ENCODE data around the gene GAS2. TPM values are rescaled to one million over a fixed set of nuclear protein-coding genes. Genes with fewer than 3 reads are reported as not detected.

GAS2 gene
- total RNA-seq, 2 donors from 2014 or later, result 2.0 to 2.5 TPM

GRCh38 chr11:22684082-22684481, 17.7 kb downstream of the GAS2 start:
- H3K27ac Mint-ChIP-seq, result no peak overlapping the region
- no peak overlapping the region for H3K4me3 Mint-ChIP-seq
- no peaks in the 10 kb centered on the region for H3K27me3 Mint-ChIP-seq (ENCODE audit: low read depth)
- H3K9me3 Mint-ChIP-seq, result no peaks in the 10 kb centered on the region
- no peaks in the 10 kb centered on the region for H3K4me1 Mint-ChIP-seq (ENCODE audit: low read depth)
- ATAC-seq (replicated peaks in 1 of 2) (no peak), DNase-seq (no peak)
- H3K36me3 Mint-ChIP-seq (ENCODE audit: insufficient read depth in 2 of 2), result no peaks in the 10 kb centered on the region

- no peaks in the 10 kb centered on the region for H3K36me3 Mint-ChIP-seq (ENCODE audit: insufficient read depth in 2 of 2)
- DNase-seq (no peak), ATAC-seq (replicated peaks in 1 of 2) (no peak)
- no peaks in the 10 kb centered on the region for H3K27me3 Mint-ChIP-seq (ENCODE audit: low read depth)
- H3K27ac Mint-ChIP-seq, result no peak overlapping the region
- H3K4me1 Mint-ChIP-seq (ENCODE audit: low read depth), result no peaks in the 10 kb centered on the region
- H3K9me3 Mint-ChIP-seq, result no peaks in the 10 kb centered on the region
- H3K4me3 Mint-ChIP-seq, result no peak overlapping the region
Observed at GRCh38 chr11:22685111-22685510, 18.7 kb downstream of the GAS2 start.

- DNase-seq (no peak), ATAC-seq (replicated peaks in 1 of 2) (no peak)
- H3K9me3 Mint-ChIP-seq, result no peaks in the 10 kb centered on the region
- H3K4me1 Mint-ChIP-seq (ENCODE audit: low read depth), result peaks cover 17% of the 10 kb centered on the region
- H3K27me3 Mint-ChIP-seq (ENCODE audit: low read depth), result no peaks in the 10 kb centered on the region
- no peak overlapping the region for H3K27ac Mint-ChIP-seq
- H3K36me3 Mint-ChIP-seq (ENCODE audit: insufficient read depth in 2 of 2), result no peaks in the 10 kb centered on the region
- H3K4me3 Mint-ChIP-seq, result no peak overlapping the region
Observed at GRCh38 chr11:22688914-22689313, 22.5 kb downstream of the GAS2 start.

GRCh38 chr11:22690257-22690656, 23.8 kb downstream of the GAS2 start:
- H3K27ac Mint-ChIP-seq, result no peak overlapping the region
- no peaks in the 10 kb centered on the region for H3K9me3 Mint-ChIP-seq
- no peaks in the 10 kb centered on the region for H3K36me3 Mint-ChIP-seq (ENCODE audit: insufficient read depth in 2 of 2)
- H3K4me1 Mint-ChIP-seq (ENCODE audit: low read depth), result peaks cover 17% of the 10 kb centered on the region
- ATAC-seq (replicated peaks in 1 of 2), result no peak
- H3K27me3 Mint-ChIP-seq (ENCODE audit: low read depth), result no peaks in the 10 kb centered on the region
- no peak overlapping the region for H3K4me3 Mint-ChIP-seq
- DNase-seq, result no peak

GRCh38 chr11:22690871-22691270, 24.5 kb downstream of the GAS2 start:
- peak overlapping the region; percentile 42 to 65 for H3K4me3 Mint-ChIP-seq
- peak overlapping the region; percentile 5 for H3K27ac Mint-ChIP-seq
- H3K4me1 Mint-ChIP-seq (ENCODE audit: low read depth), result peaks cover 17% of the 10 kb centered on the region
- no peak for ATAC-seq (replicated peaks in 1 of 2)
- H3K9me3 Mint-ChIP-seq, result no peaks in the 10 kb centered on the region
- no peaks in the 10 kb centered on the region for H3K36me3 Mint-ChIP-seq (ENCODE audit: insufficient read depth in 2 of 2)
- H3K27me3 Mint-ChIP-seq (ENCODE audit: low read depth), result no peaks in the 10 kb centered on the region
- DNase-seq, result no peak

GRCh38 chr11:22699388-22699787, 33.0 kb downstream of the GAS2 start:
- ATAC-seq (replicated peaks in 1 of 2) (peak; percentile 52 to 64), DNase-seq (no peak)
- Mint-ChIP-seq H3K4me1 (ENCODE audit: low read depth) (peaks cover 34% of the 10 kb centered on the region), H3K27me3 (ENCODE audit: low read depth) (no peaks in the 10 kb centered on the region), H3K9me3 (no peaks in the 10 kb centered on the region), H3K27ac (peak overlapping the region; percentile 54), H3K36me3 (ENCODE audit: insufficient read depth in 2 of 2) (no peaks in the 10 kb centered on the region), H3K4me3 (no peak overlapping the region)

- Mint-ChIP-seq H3K27ac (no peak overlapping the region), H3K4me1 (ENCODE audit: low read depth) (peaks cover 34% of the 10 kb centered on the region), H3K27me3 (ENCODE audit: low read depth) (no peaks in the 10 kb centered on the region), H3K4me3 (no peak overlapping the region), H3K36me3 (ENCODE audit: insufficient read depth in 2 of 2) (no peaks in the 10 kb centered on the region), H3K9me3 (no peaks in the 10 kb centered on the region)
- DNase-seq (no peak), ATAC-seq (replicated peaks in 1 of 2) (no peak)
Observed at GRCh38 chr11:22702031-22702430, 35.6 kb downstream of the GAS2 start.

- Mint-ChIP-seq H3K36me3 (ENCODE audit: insufficient read depth in 2 of 2) (peaks cover 0 to 2% of the 10 kb centered on the region in 2 donors), H3K4me3 (peak overlapping the region; percentile 36 to 41), H3K9me3 (peaks cover 0 to 2% of the 10 kb centered on the region in 2 donors), H3K4me1 (ENCODE audit: low read depth) (peaks cover 34% of the 10 kb centered on the region), H3K27ac (peak overlapping the region; percentile 69), H3K27me3 (ENCODE audit: low read depth) (no peaks in the 10 kb centered on the region)
- peak; percentile 14 to 30 for DNase-seq
- ATAC-seq (replicated peaks in 1 of 2), result peak; percentile 96 to 97
Observed at GRCh38 chr11:22703040-22703439, 36.6 kb downstream of the GAS2 start.

GRCh38 chr11:22703591-22703990, 37.2 kb downstream of the GAS2 start:
- Mint-ChIP-seq H3K27ac (no peak overlapping the region), H3K9me3 (peaks cover 0 to 2% of the 10 kb centered on the region in 2 donors), H3K36me3 (ENCODE audit: insufficient read depth in 2 of 2) (peaks cover 0 to 2% of the 10 kb centered on the region in 2 donors), H3K27me3 (ENCODE audit: low read depth) (no peaks in the 10 kb centered on the region), H3K4me3 (no peak overlapping the region), H3K4me1 (ENCODE audit: low read depth) (peaks cover 34% of the 10 kb centered on the region)
- DNase-seq (no peak), ATAC-seq (replicated peaks in 1 of 2) (peak in 1 of 2 donors; percentile 26)

- Mint-ChIP-seq H3K4me1 (ENCODE audit: low read depth) (peaks cover 21% of the 10 kb centered on the region), H3K27me3 (ENCODE audit: low read depth) (no peaks in the 10 kb centered on the region), H3K9me3 (peaks cover 0 to 2% of the 10 kb centered on the region in 2 donors), H3K27ac (peak overlapping the region; percentile 11), H3K4me3 (no peak overlapping the region), H3K36me3 (ENCODE audit: insufficient read depth in 2 of 2) (peaks cover 3 to 5% of the 10 kb centered on the region in 2 donors)
- DNase-seq, result no peak
- no peak for ATAC-seq (replicated peaks in 1 of 2)
Observed at GRCh38 chr11:22707119-22707899, 40.9 kb downstream of the GAS2 start.

GRCh38 chr11:22711071-22711770, 44.8 kb downstream of the GAS2 start:
- Mint-ChIP-seq H3K27ac (no peak overlapping the region), H3K27me3 (ENCODE audit: low read depth) (no peaks in the 10 kb centered on the region), H3K4me3 (no peak overlapping the region), H3K9me3 (peaks cover 3 to 4% of the 10 kb centered on the region in 2 donors), H3K4me1 (ENCODE audit: low read depth) (peaks cover 5% of the 10 kb centered on the region), H3K36me3 (ENCODE audit: insufficient read depth in 2 of 2) (peaks cover 3 to 5% of the 10 kb centered on the region in 2 donors)
- DNase-seq, result no peak
- ATAC-seq (replicated peaks in 1 of 2), result no peak

GRCh38 chr11:22711880-22712279, 45.5 kb downstream of the GAS2 start:
- DNase-seq (peak in 1 of 2 donors; percentile 12), ATAC-seq (replicated peaks in 1 of 2) (peak in 1 of 2 donors; percentile 36)
- Mint-ChIP-seq H3K4me3 (no peak overlapping the region), H3K9me3 (peaks cover 3 to 4% of the 10 kb centered on the region in 2 donors), H3K27ac (no peak overlapping the region), H3K27me3 (ENCODE audit: low read depth) (no peaks in the 10 kb centered on the region), H3K4me1 (ENCODE audit: low read depth) (peaks cover 5% of the 10 kb centered on the region), H3K36me3 (ENCODE audit: insufficient read depth in 2 of 2) (peaks cover 3 to 5% of the 10 kb centered on the region in 2 donors)

- no peak for DNase-seq
- Mint-ChIP-seq H3K36me3 (ENCODE audit: insufficient read depth in 2 of 2) (peaks cover 2 to 3% of the 10 kb centered on the region in 2 donors), H3K4me3 (no peak overlapping the region), H3K9me3 (peaks cover 3 to 4% of the 10 kb centered on the region in 2 donors), H3K4me1 (ENCODE audit: low read depth) (peaks cover 5% of the 10 kb centered on the region), H3K27ac (no peak overlapping the region), H3K27me3 (ENCODE audit: low read depth) (no peaks in the 10 kb centered on the region)
- no peak for ATAC-seq (replicated peaks in 1 of 2)
Observed at GRCh38 chr11:22713336-22713735, 46.9 kb downstream of the GAS2 start.

All from activated T-cell treated with anti-CD3 and anti-CD28 coated beads, Interleukin-2, amount 50 U/mL, for 72 hours (primary cell).